ENCODE data around the gene NOP10. TPM values are rescaled to one million over a fixed set of nuclear protein-coding genes. Genes with fewer than 3 reads are reported as not detected.
"Not testable (repeated sequence)": the region's sequence is repeated elsewhere in the genome, so short reads cannot be mapped to it uniquely, and the experiment has no call there.

NOP10 gene
- 100 to 1,000 TPM; 255 to 387 (median 349) TPM for polyA plus RNA-seq (ENCODE audit: low read depth in 6 of 6)

DNA sequence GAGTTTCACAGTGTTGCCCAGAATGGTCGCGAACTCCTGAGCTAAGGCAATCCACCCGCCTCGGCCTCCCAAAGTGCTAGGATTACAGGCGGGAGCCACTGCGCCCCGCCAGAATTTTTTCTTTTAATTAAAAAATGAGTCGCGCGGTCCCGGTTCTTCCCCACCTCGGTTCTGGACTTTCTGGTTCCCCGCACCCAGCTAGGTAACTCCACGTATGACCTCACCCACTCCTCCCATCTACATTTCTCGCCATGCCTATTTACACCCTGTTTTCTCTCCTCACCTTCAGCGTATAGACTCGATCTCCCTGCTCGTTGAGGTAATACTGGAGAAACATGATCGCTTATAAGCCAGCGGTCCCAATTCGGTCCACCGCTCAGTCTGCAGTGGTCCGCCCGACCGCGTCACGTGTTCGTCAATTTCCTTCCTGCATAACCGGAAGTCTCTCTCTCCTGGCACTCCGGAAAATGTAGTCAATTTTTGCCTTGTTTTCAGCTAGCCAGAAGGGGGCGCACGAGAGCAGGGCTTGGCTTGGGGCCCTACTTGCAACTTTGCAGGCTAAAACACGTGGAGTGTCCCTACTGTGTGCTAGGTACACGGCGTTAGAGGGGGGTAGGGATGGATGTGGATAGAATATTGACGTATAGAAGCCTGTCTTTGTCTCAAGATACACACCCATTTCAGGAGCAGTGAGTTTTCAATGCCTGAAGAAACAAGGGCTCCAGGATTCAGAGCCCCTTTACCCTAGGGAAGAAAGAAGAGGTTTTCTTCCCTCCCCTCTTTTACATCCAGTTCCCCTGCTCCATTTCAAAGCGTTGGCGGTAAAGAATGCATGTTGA, at the start of gene NOP10, which contains the start of gene NUTM1:
Gene NOP10 (minus strand): TSS at position 400 of the 839 bp plus-strand sequence. CDS start 63 bp downstream, at position 337.
Gene NUTM1 (plus strand): TSS at position 579 of the 839 bp plus-strand sequence. CDS start 382 bp downstream, outside the sequence.
- H3K36me3 Mint-ChIP-seq, result peaks cover 8 to 9% of the 10 kb centered on the region in 2 donors

GRCh38 chr15:34389594-34390086, 46.7 kb upstream of the NOP10 start:
- not testable (repeated sequence) for H3K27ac Mint-ChIP-seq; H3K36me3 Mint-ChIP-seq; H3K4me1 Mint-ChIP-seq; H3K4me3 Mint-ChIP-seq; H3K27me3 Mint-ChIP-seq; ATAC-seq (ENCODE audit: low read depth in 2 of 2); DNase-seq; H3K9me3 Mint-ChIP-seq

More for the DNA sequence above, at the start of gene NOP10, which contains the start of gene NUTM1:
- peak; percentile 90 for DNase-seq
- Mint-ChIP-seq H3K4me3 (peak within 1 kb of the TSS in 1 of 8 donors; percentile 76), H3K4me1 (peaks cover 11 to 26% (median 13%) of the 10 kb centered on the region in 3 donors), H3K27me3 (no peaks in the 10 kb centered on the region), H3K9me3 (no peaks in the 10 kb centered on the region), H3K27ac (peak within 1 kb of the TSS in 3 of 6 donors; percentile 46 to 85 (median 78))
- peak; percentile 90 to 92 for ATAC-seq (ENCODE audit: low read depth in 2 of 2)

- H3K36me3 Mint-ChIP-seq; H3K4me1 Mint-ChIP-seq; H3K27me3 Mint-ChIP-seq; H3K27ac Mint-ChIP-seq; DNase-seq; ATAC-seq (ENCODE audit: low read depth in 2 of 2); H3K9me3 Mint-ChIP-seq; H3K4me3 Mint-ChIP-seq: not testable (repeated sequence)
These were observed 39.0 kb upstream of the NOP10 start for GRCh38 chr15:34381829-34382521.

GRCh38 chr15:34380491-34380890, 37.6 kb upstream of the NOP10 start:
- H3K27me3 Mint-ChIP-seq; DNase-seq; ATAC-seq (ENCODE audit: low read depth in 2 of 2); H3K9me3 Mint-ChIP-seq; H3K4me3 Mint-ChIP-seq; H3K36me3 Mint-ChIP-seq; H3K4me1 Mint-ChIP-seq; H3K27ac Mint-ChIP-seq: not testable (repeated sequence)

GRCh38 chr15:34376856-34377255, 33.9 kb upstream of the NOP10 start:
- peaks cover 0 to 5% (median 0%) of the 10 kb centered on the region in 3 donors for H3K4me1 Mint-ChIP-seq
- DNase-seq (no peak), ATAC-seq (ENCODE audit: low read depth in 2 of 2) (no peak)
- no peak overlapping the region for H3K27ac Mint-ChIP-seq
- no peaks in the 10 kb centered on the region for H3K36me3 Mint-ChIP-seq
- H3K9me3 Mint-ChIP-seq, result no peaks in the 10 kb centered on the region
- H3K4me3 Mint-ChIP-seq, result no peak overlapping the region
- H3K27me3 Mint-ChIP-seq, result no peaks in the 10 kb centered on the region

DNA sequence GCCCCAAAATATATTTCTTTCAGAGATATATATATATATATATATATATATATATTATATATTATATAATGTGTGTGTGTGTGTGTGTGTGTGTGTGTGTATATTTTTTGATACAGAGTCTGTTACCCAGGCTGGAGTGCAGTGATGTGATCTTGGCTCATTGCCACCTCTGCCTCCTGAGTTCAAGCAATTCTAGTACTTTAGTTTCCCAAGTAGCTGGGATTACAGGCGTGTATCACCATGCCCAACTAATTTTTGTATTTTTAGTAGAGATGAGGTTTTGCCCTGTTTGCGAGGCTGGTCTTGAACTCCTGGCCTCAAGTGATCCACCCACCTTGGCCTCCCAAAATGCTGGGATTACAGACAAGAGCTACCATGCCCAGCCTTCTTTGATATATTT, 32.6 kb upstream of the NOP10 start:
- not testable (repeated sequence) for H3K36me3 Mint-ChIP-seq; ATAC-seq (ENCODE audit: low read depth in 2 of 2); H3K4me3 Mint-ChIP-seq; H3K27me3 Mint-ChIP-seq; H3K9me3 Mint-ChIP-seq; DNase-seq; H3K4me1 Mint-ChIP-seq
- H3K27ac Mint-ChIP-seq, result peak overlapping the region in 1 of 6 donors; percentile 28

DNA sequence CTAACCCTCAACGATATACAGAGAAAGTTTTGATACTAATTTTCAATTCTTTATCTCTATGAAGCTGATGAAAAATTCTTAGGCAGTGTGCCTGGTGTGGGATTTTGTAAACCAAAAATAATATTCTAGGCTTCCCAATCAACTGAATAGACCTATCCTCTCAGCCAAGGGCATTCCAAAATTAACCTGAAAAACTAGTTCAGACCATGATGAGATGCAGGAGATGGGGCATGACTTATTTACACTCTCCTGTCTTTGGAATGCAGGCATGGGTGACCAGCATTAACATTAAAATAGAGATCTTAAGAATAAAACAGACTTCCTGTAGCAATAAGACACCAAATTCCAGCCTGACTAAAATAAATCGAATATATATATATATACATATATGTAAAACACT, 31.9 kb upstream of the NOP10 start:
- ATAC-seq (ENCODE audit: low read depth in 2 of 2) (no peak), DNase-seq (no peak)
- Mint-ChIP-seq H3K27me3 (no peaks in the 10 kb centered on the region), H3K9me3 (no peaks in the 10 kb centered on the region), H3K4me1 (peaks cover 0 to 5% (median 0%) of the 10 kb centered on the region in 3 donors), H3K27ac (peak overlapping the region in 1 of 6 donors; percentile 54), H3K36me3 (no peaks in the 10 kb centered on the region), H3K4me3 (no peak overlapping the region)

DNA sequence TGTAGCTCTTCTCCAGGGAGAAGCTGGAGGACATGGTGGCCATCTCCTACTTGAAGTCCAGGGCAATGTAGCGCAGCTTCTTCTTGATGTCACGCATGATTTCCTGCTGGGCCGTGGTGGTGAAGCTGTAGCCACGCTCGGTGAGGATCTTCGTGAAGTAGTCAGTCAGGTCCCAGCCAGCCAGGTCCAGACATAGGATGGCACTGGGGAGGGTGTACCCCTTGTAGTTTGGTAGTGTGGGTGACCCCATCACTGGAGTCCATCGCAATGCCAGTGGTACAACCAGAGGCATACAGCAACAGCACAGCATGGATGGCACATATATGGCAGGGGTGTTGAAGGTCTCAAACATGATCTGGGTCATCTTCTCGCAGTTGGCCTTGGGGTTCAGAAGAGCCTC, 31.0 kb upstream of the NOP10 start:
- DNase-seq, result no peak
- Mint-ChIP-seq H3K36me3 (no peaks in the 10 kb centered on the region), H3K27me3 (no peaks in the 10 kb centered on the region), H3K27ac (peak overlapping the region in 1 of 6 donors; percentile 38), H3K9me3 (no peaks in the 10 kb centered on the region), H3K4me1 (peaks cover 0 to 8% (median 2%) of the 10 kb centered on the region in 3 donors), H3K4me3 (no peak overlapping the region)
- no peak for ATAC-seq (ENCODE audit: low read depth in 2 of 2)

DNA sequence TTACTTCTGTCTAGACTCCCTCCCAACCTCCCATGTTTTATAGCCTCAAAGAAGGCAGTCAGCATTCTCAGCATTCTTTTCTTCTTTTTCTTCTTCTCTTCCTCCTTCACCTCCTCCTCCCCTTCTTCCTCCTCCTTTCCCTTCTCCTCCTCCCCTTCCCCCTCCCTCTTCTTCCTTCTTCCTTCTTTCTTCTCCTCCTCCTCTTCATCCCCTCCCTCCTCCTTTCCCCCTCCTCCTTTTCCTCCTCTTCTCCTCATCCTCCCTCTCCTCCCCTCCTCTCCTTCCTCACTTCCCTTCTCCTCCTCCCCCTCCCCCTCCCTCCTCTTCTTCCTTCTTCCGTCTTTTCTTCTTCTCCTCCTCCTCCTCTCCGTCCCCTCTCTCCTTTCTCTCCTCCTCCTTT, 27.7 kb upstream of the NOP10 start:
- Mint-ChIP-seq H3K4me3 (peak overlapping the region in 1 of 8 donors; percentile 78), H3K36me3 (no peaks in the 10 kb centered on the region), H3K9me3 (no peaks in the 10 kb centered on the region), H3K27me3 (no peaks in the 10 kb centered on the region), H3K4me1 (peaks cover 21 to 22% (median 21%) of the 10 kb centered on the region in 3 donors), H3K27ac (peak overlapping the region in 3 of 6 donors; percentile 19 to 83 (median 47))
- ATAC-seq (ENCODE audit: low read depth in 2 of 2), result no peak
- DNase-seq, result no peak

- Mint-ChIP-seq H3K27ac (peak overlapping the region in 5 of 6 donors; percentile 23 to 83 (median 34)), H3K9me3 (no peaks in the 10 kb centered on the region), H3K4me3 (peak overlapping the region in 1 of 8 donors; percentile 78), H3K4me1 (peaks cover 23 to 24% (median 24%) of the 10 kb centered on the region in 3 donors), H3K27me3 (no peaks in the 10 kb centered on the region), H3K36me3 (no peaks in the 10 kb centered on the region)
- DNase-seq (no peak), ATAC-seq (ENCODE audit: low read depth in 2 of 2) (no peak)
These were observed 27.2 kb upstream of the NOP10 start for GRCh38 chr15:34370129-34370528.

DNA sequence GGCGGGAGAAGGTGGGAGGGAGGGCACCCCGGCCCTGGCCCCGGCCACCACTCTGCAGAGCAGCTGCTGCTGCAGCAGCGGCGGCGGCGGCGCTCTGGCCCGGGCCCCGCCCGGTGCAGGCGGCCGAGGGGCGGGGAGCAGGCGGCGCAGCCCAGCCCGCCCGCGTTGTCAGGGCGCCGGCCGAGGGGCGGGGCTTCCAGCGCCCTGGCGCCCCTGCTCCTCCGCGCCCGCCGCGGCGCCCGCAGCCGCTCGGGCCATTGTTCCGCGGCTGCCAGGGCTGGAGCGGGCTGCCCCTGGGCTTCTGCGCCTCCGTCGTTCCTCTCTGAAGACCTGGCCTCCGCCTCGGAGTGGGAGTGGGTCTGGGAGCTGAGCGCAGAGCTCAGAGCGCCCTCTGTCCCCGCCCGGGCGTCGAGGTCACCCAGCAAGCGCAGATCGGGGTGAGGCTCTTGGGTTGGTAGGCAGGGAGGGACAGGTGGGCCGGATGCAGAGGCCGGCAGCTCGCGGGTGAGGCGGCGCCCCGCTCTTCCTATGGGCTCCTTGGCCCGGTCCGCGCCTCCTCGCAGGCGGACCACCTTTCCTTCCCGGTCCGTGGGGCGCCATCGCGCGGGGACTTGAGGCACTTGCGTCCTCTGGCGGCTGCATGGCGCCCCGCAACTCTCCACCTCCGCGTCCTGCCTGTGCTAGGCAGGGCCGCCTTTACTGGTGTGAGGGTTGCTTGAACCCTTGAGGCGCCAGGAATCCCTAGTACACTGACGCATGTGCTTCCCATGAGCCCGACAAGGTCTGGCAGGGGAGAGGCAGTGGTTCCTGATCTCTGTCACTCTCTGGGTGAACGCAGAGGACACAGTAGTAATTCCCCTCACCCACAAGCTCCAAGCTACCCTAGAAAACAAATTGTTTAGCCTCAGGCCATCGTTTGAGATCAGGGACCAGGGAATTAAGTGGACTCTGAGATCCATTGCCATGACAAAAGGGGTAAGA, 24.5 kb upstream of the NOP10 start, which contains the start of gene LPCAT4:
Gene LPCAT4 (minus strand): TSS at position 96 of the 981 bp plus-strand sequence. CDS start 96 bp downstream, outside the sequence.
- Mint-ChIP-seq H3K27ac (peak within 1 kb of the TSS; percentile 83 to 97 (median 92)), H3K27me3 (no peaks in the 10 kb centered on the region), H3K4me3 (peak within 1 kb of the TSS; percentile 86 to 97 (median 96)), H3K4me1 (peaks cover 24 to 31% (median 26%) of the 10 kb centered on the region in 3 donors), H3K9me3 (no peaks in the 10 kb centered on the region), H3K36me3 (peaks cover 0 to 8% of the 10 kb centered on the region in 2 donors)
- DNase-seq, result peak; percentile 88
- ATAC-seq (ENCODE audit: low read depth in 2 of 2), result peak; percentile 84

DNA sequence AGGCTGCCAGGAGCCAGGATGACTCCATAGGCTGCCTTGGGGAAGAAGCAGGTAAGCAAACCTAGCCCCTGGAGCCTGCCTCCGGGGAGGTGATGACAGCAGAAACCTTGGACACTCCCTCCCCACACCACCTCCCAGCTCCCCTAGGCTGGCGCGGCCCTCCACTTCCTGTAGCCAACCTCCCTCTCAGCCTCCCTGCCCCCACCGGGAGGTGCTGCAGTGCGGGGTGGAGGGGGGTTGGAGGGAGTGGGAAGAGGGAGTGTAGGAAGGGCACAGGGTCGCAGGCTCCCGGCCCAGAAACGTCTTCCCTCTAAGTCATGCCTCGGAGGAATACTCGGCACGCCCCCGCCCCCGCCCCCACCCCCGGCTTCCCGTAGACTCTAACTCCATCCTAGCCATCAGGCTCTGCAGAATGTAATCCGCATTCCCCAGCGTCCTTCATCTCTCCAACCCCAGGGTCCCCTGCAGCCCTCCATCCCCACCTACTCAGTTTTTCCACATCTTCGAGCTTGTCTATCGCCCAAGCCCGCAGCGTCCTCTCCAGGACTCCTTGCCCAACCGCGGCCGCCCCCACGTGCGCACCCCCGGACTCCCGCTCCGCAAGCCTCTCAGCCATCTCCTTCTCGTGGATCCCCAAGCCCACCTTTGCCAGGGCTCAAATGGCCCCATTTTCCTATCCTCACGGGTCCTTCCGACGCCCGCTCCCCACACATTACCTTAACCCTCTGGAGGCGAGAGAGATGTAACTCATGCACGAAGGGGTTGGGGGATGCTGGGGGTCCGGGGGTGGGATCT, 23.5 kb upstream of the NOP10 start:
- ATAC-seq (ENCODE audit: low read depth in 2 of 2), result peak in 1 of 2 donors; percentile 0
- Mint-ChIP-seq H3K4me3 (peak overlapping the region; percentile 86 to 97 (median 94)), H3K4me1 (peaks cover 24 to 32% (median 27%) of the 10 kb centered on the region in 3 donors)

More for the DNA sequence above, 23.5 kb upstream of the NOP10 start:
- no peak for DNase-seq
- H3K36me3 Mint-ChIP-seq, result peaks cover 0 to 8% of the 10 kb centered on the region in 2 donors
- H3K9me3 Mint-ChIP-seq, result no peaks in the 10 kb centered on the region
- H3K27ac Mint-ChIP-seq, result peak overlapping the region in 4 of 6 donors; percentile 64 to 91 (median 83)
- no peaks in the 10 kb centered on the region for H3K27me3 Mint-ChIP-seq
